ENCODE data around the gene DHRS7B. TPM values are rescaled to one million over a fixed set of nuclear protein-coding genes. Genes with fewer than 3 reads are reported as not detected.
"Not testable (repeated sequence)": the region's sequence is repeated elsewhere in the genome, so short reads cannot be mapped to it uniquely, and the experiment has no call there.

Gene DHRS7B
- total and polyA plus RNA-seq, 5 experiments from 2014 or later: 6.4 to 11.7 (median 8.0) TPM

DNA sequence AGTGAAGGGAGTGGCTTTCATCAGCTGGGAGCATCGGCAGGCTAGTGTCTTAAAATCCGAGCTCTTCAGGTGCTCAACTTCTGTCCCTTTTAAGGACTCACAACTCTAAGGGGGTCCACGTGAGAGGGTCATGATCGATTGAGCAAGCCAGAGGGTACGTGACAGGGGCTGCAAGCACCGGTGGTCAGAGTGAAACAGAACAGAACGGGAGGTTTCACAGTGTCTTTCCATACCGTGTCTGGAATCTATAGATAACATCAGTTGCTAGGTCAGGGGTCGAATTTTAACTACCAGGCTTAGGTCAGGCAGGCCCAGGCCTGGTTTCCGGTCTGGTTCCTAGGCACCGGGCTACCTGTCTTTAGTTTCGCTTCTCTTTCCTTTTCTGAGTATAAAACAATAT lies 15.3 kb downstream of the DHRS7B start:
- DNase-seq, ATAC-seq, H3K9me3 Mint-ChIP-seq, H3K27me3 Mint-ChIP-seq, H3K4me3 Mint-ChIP-seq, POLR2A ChIA-PET: not testable (repeated sequence)
- Mint-ChIP-seq H3K4me1 (peaks cover 0 to 19% (median 2%) of the 10 kb centered on the region in 4 donors), H3K27ac (peak overlapping the region in 3 of 10 donors; percentile 8 to 70 (median 51)), H3K36me3 (peaks cover 11 to 15% (median 12%) of the 10 kb centered on the region in 3 donors)

DNA sequence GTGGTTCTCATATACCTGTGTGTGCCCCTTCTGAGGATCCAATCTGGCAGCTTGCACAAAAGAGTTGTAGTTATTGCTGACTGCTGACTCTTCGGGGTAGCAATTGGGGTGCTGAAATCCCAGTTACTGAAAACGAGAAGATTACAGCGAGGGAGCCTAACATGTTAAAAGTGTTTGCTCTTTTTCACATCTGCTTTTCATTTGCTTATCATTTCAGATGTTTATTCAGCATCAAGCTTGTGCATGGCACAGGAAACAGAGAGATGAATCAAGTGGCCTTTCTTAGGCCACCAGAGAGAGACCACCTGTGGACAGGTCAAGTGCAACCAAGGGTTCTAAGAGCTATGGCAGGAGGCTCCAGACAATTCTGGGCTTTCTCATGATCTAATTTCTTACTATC lies 16.9 kb downstream of the DHRS7B start:
- POLR2A ChIA-PET: no interaction called here
- ATAC-seq: no peak
- Mint-ChIP-seq H3K27me3 (no peaks in the 10 kb centered on the region), H3K4me3 (no peak overlapping the region), H3K4me1 (peaks cover 0 to 22% (median 2%) of the 10 kb centered on the region in 4 donors), H3K9me3 (peaks cover 0 to 16% (median 1%) of the 10 kb centered on the region in 9 donors), H3K27ac (no peak overlapping the region), H3K36me3 (peaks cover 12 to 24% (median 15%) of the 10 kb centered on the region in 3 donors)
- DNase-seq: no peak

DNA sequence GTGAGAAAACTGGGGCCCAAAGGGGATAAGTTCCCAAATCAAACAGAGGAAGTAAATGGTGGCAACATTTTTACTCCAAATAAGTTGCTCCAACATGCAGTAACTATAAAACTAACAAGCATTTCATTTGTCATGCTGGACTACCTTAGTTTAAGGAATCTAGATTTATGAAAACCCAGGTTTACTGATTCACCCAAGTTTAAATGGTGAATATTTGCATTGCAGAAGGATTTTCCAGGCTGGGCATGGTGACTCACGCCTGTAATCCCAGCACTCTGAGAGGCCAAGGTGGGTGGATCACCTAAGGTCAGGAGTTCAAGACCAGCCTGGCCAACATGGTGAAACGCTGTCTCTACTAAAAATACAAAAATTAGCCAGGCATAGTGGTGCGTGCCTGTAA lies 17.5 kb downstream of the DHRS7B start:
- H3K4me3 Mint-ChIP-seq, H3K27ac Mint-ChIP-seq, ATAC-seq, POLR2A ChIA-PET, DNase-seq, H3K27me3 Mint-ChIP-seq: not testable (repeated sequence)
- Mint-ChIP-seq H3K9me3 (peaks cover 0 to 22% (median 7%) of the 10 kb centered on the region in 9 donors), H3K36me3 (peaks cover 14 to 30% (median 15%) of the 10 kb centered on the region in 3 donors), H3K4me1 (peaks cover 0 to 27% (median 3%) of the 10 kb centered on the region in 4 donors)

DNA sequence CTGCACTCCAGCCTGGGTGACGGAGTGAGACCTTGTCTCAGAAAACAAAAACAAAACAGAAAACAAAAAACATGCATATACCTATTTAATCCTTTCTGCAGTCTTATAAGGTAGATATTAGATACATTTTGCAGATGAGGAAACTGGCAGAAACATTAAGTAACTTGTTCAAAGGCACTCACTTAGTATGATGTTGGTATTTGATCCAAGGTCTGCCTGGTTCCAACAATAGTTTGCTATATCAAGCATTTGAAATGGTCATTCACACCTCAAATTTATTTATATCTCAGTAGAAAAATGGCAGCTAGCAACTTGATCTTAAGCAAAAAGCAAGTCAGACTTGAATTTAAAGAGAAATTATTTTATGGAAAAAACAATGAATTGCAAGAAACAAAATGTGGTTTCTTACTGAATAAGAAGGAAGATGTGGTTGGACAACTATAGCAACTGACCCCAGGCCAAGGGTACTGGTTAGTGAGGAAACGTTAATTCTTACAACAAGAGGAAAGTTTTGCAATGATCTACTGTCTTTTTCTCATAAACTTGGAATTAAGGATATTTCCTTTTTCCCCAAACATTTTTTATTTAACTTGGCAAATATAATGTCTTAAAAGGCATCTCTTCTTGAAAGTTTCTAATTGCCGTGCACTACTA lies 19.7 kb downstream of the DHRS7B start:
- DNase-seq: no peak
- H3K9me3 Mint-ChIP-seq: peaks cover 0 to 28% (median 8%) of the 10 kb centered on the region in 9 donors
- H3K4me1 Mint-ChIP-seq: peaks cover 0 to 22% (median 2%) of the 10 kb centered on the region in 4 donors
- no peak for ATAC-seq
- no peaks in the 10 kb centered on the region for H3K27me3 Mint-ChIP-seq
- POLR2A ChIA-PET: no interaction called here
- H3K27ac Mint-ChIP-seq: peak overlapping the region in 1 of 10 donors; percentile 20
- H3K36me3 Mint-ChIP-seq: peaks cover 12 to 32% (median 19%) of the 10 kb centered on the region in 3 donors
- H3K4me3 Mint-ChIP-seq: no peak overlapping the region

DNA sequence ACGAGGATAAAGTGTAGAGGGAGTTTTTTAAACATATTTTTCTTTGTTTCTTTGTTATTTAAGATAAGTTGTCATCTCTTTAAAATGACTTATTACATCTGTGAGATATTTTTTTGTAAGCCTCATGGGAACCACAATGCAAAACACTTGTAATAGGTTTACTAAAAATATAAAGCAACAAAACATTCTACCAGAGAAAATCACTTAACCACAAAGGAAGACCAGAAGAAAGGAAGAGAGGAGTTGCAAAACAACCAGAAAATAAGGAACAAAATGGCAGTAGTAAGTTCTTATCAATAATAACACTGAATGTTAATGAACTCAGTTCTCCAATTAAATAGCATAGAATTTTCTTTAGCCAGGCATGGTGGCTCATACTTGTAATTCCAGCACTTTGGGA lies 22.9 kb downstream of the DHRS7B start:
- no peak overlapping the region for H3K27ac Mint-ChIP-seq
- H3K36me3 Mint-ChIP-seq: peaks cover 7 to 41% (median 35%) of the 10 kb centered on the region in 3 donors
- DNase-seq: no peak
- H3K27me3 Mint-ChIP-seq: no peaks in the 10 kb centered on the region
- H3K4me1 Mint-ChIP-seq: peaks cover 0 to 32% (median 2%) of the 10 kb centered on the region in 4 donors
- ATAC-seq: no peak
- POLR2A ChIA-PET: no interaction called here
- H3K4me3 Mint-ChIP-seq: no peak overlapping the region
- H3K9me3 Mint-ChIP-seq: peaks cover 5 to 54% (median 21%) of the 10 kb centered on the region in 9 donors

DNA sequence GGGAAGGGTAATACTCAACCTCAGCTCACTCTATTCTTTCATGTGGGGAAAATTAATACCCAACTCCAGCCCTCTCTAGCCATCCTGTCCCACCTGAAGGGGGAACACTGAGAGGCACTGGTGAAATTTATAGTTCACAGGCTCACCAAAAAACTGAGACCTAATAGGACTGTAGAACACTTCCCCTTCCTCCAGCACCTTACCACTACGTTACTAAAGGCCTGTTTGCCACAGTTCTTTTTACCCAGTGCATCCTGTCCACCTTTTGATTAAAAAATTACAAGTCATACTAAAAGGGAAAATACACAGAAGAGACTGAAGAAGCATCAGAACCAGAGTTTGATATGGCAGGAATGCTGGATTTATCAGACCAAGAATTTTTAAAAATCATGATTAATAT lies 26.0 kb downstream of the DHRS7B start:
- Mint-ChIP-seq H3K9me3 (peaks cover 11 to 58% (median 28%) of the 10 kb centered on the region in 9 donors), H3K27ac (no peak overlapping the region), H3K4me1 (peaks cover 0 to 22% (median 3%) of the 10 kb centered on the region in 4 donors), H3K4me3 (no peak overlapping the region), H3K27me3 (no peaks in the 10 kb centered on the region), H3K36me3 (peaks cover 4 to 31% (median 28%) of the 10 kb centered on the region in 3 donors)
- ATAC-seq (no peak), DNase-seq (no peak)
- POLR2A ChIA-PET: no interaction called here

DNA sequence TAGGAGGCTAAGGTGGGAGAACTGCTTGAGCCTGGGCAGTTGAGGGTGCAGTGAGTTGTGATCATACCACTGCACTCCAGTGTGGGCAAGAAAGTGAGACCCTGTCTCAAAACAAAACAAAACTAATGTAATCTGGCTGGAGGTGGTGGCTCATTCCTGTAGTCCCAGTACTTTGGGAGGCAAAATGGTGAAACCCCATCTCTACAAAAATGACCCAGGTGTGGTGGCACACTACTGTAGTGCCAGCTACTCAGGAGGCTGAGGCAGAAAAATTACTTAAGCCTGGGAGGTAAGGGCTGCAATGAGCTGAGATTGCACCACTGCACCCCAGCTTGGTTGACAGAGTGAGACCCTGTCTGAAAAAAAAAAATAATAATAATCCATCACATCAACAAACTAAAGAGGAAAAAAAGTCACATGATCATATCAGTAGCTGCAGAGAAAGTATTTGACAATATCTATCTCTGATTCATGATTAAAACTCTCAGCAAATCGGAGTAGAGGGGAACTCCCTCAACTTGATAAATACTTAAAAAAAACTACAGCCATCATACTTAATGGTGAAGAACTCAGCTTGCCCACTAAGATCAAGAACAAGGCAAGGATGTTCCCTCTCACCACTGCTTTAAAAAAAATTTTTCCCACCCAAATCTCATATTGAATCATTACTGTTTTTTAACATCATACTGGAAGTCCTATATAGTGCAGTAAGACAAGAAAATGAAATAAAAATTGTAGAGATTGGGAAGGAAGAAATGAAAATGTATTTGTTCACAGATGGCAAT lies 31.0 kb downstream of the DHRS7B start:
- Mint-ChIP-seq H3K4me1 (peaks cover 4 to 19% (median 15%) of the 10 kb centered on the region in 4 donors), H3K36me3 (peaks cover 0 to 23% (median 13%) of the 10 kb centered on the region in 3 donors), H3K9me3 (peaks cover 6 to 34% (median 13%) of the 10 kb centered on the region in 9 donors), H3K27me3 (no peaks in the 10 kb centered on the region), H3K27ac (peak overlapping the region in 1 of 10 donors; percentile 11), H3K4me3 (no peak overlapping the region)
- DNase-seq (no peak), ATAC-seq (no peak)
- POLR2A ChIA-PET: no interaction called here

DNA sequence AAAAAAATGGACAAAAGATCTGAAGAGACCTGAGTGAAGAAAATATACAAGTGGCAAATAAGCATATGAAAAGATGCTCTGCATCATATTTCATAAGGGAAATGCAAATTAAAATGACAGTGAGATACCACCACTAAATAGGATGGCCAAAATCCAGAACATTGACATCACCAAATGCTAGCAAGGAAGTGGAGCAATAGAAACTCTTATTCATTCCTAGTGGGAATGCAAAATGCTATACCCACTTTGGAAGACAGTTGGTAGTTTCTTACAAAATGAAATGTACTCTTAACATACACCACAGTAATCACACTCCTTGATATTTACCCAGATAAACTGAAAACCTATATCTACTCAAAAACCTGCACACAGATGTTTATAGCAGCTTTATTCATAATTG lies 33.6 kb downstream of the DHRS7B start:
- peaks cover 0 to 3% (median under 1%) of the 10 kb centered on the region in 3 donors for H3K36me3 Mint-ChIP-seq
- H3K4me3 Mint-ChIP-seq: no peak overlapping the region
- DNase-seq (no peak), ATAC-seq (no peak)
- H3K27ac Mint-ChIP-seq: no peak overlapping the region
- H3K27me3 Mint-ChIP-seq: no peaks in the 10 kb centered on the region
- peaks cover 0 to 8% (median 3%) of the 10 kb centered on the region in 9 donors for H3K9me3 Mint-ChIP-seq
- POLR2A ChIA-PET: no interaction called here
- H3K4me1 Mint-ChIP-seq: peaks cover 3 to 19% (median 10%) of the 10 kb centered on the region in 4 donors

DNA sequence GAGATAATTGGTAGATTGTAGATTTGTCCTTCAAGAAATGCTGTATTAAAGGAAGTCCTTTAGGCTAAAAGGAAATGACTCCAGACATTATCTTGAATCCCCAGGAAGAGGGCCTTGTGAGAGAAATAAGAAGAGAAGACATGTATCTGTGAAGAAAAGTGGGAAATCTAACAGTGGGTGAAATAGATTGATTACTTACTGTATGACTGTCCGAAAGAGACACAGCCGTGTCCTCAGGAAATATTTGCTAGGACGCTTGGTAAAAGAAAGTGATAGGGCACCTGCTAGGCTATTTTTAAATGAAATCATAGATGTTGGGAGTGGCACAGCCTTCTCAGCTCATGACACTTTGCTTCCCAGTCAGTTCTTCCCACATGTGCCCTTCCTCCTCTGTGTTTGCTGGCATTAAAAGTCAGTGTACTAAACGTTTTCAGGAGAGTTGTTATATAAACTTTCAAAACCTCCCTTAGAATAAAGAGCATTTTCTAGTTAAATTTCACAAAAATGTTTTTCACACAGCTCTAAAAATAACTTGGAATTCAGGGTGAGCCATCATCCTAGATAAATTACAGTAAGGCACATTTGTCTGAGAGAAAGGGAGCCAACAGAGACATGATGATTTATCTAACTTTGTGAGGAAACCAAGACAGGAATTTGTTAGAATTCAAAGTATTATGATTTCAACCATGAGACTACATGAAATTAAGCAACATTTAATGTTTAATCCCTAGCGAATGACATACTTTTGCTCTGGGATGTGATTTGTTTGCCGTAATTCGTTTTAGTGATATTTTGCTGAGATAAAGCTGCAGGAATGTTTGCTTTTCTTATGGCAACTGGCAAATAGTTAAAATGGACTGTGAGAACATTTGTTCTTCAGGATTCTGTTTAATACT lies 35.0 kb downstream of the DHRS7B start:
- H3K4me1 Mint-ChIP-seq: peaks cover 3 to 19% (median 12%) of the 10 kb centered on the region in 4 donors
- POLR2A ChIA-PET: no interaction called here
- H3K4me3 Mint-ChIP-seq: no peak overlapping the region
- DNase-seq (no peak), ATAC-seq (no peak)
- peak overlapping the region in 3 of 10 donors; percentile 1 to 20 (median 7) for H3K27ac Mint-ChIP-seq
- no peaks in the 10 kb centered on the region for H3K9me3 Mint-ChIP-seq
- H3K36me3 Mint-ChIP-seq: peaks cover 0 to 1% (median 0%) of the 10 kb centered on the region in 3 donors
- no peaks in the 10 kb centered on the region for H3K27me3 Mint-ChIP-seq

DNA sequence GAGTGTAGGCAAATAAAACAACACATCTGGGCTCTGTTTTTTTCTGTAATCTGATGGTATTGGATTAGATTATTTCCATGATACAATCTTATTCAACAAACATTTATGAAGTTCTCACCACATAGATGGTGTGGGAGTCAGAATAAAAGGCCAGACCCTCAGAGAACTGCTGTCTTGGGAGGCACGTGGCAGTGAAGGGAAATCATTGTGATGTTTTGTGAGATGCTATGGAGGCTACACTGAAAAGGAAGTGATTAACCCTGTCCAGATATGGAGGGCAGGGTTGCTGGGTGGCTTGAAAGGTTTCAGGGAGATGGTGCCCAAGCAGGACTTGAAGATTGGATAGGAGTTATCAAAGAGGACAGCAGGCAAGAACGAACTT lies 35.6 kb downstream of the DHRS7B start:
- peaks cover 0 to 2% (median 0%) of the 10 kb centered on the region in 3 donors for H3K36me3 Mint-ChIP-seq
- POLR2A ChIA-PET: no interaction called here
- no peaks in the 10 kb centered on the region for H3K9me3 Mint-ChIP-seq
- peak overlapping the region in 5 of 10 donors; percentile 6 to 48 (median 7) for H3K27ac Mint-ChIP-seq
- no peak overlapping the region for H3K4me3 Mint-ChIP-seq
- DNase-seq (no peak), ATAC-seq (no peak)
- H3K4me1 Mint-ChIP-seq: peaks cover 4 to 19% (median 12%) of the 10 kb centered on the region in 4 donors
- no peaks in the 10 kb centered on the region for H3K27me3 Mint-ChIP-seq

DNA sequence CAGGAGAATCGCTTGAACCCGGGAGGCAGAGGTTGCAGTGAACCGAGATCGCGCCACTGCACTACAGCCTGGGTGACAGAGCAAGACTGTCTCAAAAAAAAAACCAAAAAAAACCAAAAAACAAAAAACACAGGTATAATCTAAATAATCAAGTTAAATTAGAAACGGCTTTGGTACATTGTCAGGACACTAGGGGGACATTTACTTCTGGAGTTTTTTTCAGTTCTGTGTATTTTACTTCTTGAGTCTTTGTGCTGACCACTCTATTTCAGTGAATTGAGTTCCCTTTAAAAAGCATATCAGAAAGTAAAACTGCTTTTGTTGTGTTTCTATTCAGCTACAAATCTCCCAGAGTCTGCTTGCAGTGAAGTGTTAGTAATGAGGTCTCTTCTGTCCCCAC lies 36.3 kb downstream of the DHRS7B start:
- peaks cover 0 to 2% (median 0%) of the 10 kb centered on the region in 3 donors for H3K36me3 Mint-ChIP-seq

DNA sequence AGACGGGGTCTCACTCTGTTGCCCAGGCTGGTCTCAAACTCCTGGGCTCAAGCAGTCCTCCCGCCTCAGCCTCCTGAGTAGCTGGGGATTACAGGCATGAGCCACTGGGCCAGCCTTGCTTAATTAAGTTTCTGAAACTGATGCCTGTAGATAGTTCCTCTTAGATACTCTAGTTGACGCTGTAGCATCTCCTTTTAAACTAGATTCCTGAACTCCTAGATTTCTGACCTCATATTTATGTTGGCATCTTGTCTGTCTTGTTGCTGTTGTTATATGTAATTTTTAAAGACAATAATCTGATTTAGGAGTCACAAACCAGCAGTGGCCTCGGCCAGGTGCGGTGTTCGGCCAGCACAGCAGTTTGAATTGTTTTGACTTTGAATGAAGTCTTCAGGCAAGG lies 37.5 kb downstream of the DHRS7B start:
- peak overlapping the region in 3 of 10 donors; percentile 56 to 69 (median 63) for H3K27ac Mint-ChIP-seq
- peaks cover 4 to 19% (median 12%) of the 10 kb centered on the region in 4 donors for H3K4me1 Mint-ChIP-seq
- H3K9me3 Mint-ChIP-seq: no peaks in the 10 kb centered on the region
- POLR2A ChIA-PET: interaction anchor here (0.8 kb wide), 1 partner anchor 48 kb away, joined by 3 read pairs; no protein-coding TSS in a partner anchor
- H3K27me3 Mint-ChIP-seq: no peaks in the 10 kb centered on the region
- no peak for DNase-seq
- no peak overlapping the region for H3K4me3 Mint-ChIP-seq
- ATAC-seq: no peak
- H3K36me3 Mint-ChIP-seq: peaks cover 0 to 2% (median 0%) of the 10 kb centered on the region in 3 donors

More for the DNA sequence above, 36.3 kb downstream of the DHRS7B start:
- Mint-ChIP-seq H3K4me3 (no peak overlapping the region), H3K27me3 (no peaks in the 10 kb centered on the region), H3K27ac (peak overlapping the region in 2 of 10 donors; percentile 29 to 56), H3K9me3 (no peaks in the 10 kb centered on the region), H3K4me1 (peaks cover 4 to 19% (median 11%) of the 10 kb centered on the region in 4 donors)
- ATAC-seq: no peak
- POLR2A ChIA-PET: no interaction called here
- DNase-seq: no peak

Measured in naive thymus-derived CD8-positive, alpha-beta T cell (primary cell).